ENCODE results near the gene LRRC2.
A peak's percentile ranks its signal among the peaks of the same experiment; 100 is the strongest.

LRRC2 gene

GRCh38 chr3:46492890-46493547 is 73.1 kb downstream of the LRRC2 start:
- H3K36me3 ChIP-seq (ENCODE audit: insufficient read depth, low read length): no peaks in the 10 kb centered on the region
- H4K20me1 ChIP-seq (ENCODE audit: insufficient read depth, low read length, poor library complexity, severe bottlenecking): no peaks in the 10 kb centered on the region
- no peaks in the 10 kb centered on the region for H3K9me3 ChIP-seq (ENCODE audit: insufficient read depth, low read depth, low read length)
- no peaks in the 10 kb centered on the region for H3K27me3 ChIP-seq (ENCODE audit: insufficient read depth, low read length, poor library complexity, severe bottlenecking)
- H3K4me3 ChIP-seq (ENCODE audit: low read length, poor library complexity, severe bottlenecking): no peak overlapping the region
- H3K9ac ChIP-seq (ENCODE audit: low read depth, low read length, poor library complexity, severe bottlenecking): no peak overlapping the region
- H3K4me2 ChIP-seq (ENCODE audit: low read depth, low read length, poor library complexity, severe bottlenecking): no peak overlapping the region
- H2AFZ ChIP-seq (ENCODE audit: low read length): no peak overlapping the region
- no peaks in the 10 kb centered on the region for H3K9me2 ChIP-seq (replicated peaks; ENCODE audit: low read depth, low read length)
- H3K4me1 ChIP-seq (ENCODE audit: insufficient read depth, low read length, poor library complexity, severe bottlenecking): peaks cover 65% of the 10 kb centered on the region
- no peaks in the 10 kb centered on the region for H3K79me2 ChIP-seq (ENCODE audit: insufficient read depth, low read length)
- TF ChIP-seq EZH2phosphoT487 (IDR thresholded peaks at IDR 0.05; ENCODE audit: borderline replicate concordance) (no peak), CTCF (conservative IDR thresholded peaks at IDR 0.05; ENCODE audit: low read length) (no peak)
- H3F3A ChIP-seq (ENCODE audit: low read depth): no peaks in the 10 kb centered on the region; the same call in 1 of the 2 replicates

GRCh38 chr3:46491089-46492070 is 74.7 kb downstream of the LRRC2 start:
- H3K9me3 ChIP-seq (ENCODE audit: insufficient read depth, low read depth, low read length): no peaks in the 10 kb centered on the region
- peak overlapping the region; percentile 26 for H3K4me3 ChIP-seq (ENCODE audit: low read length, poor library complexity, severe bottlenecking)
- H3K4me2 ChIP-seq (ENCODE audit: low read depth, low read length, poor library complexity, severe bottlenecking): peak overlapping the region; percentile 54
- no peak overlapping the region for H2AFZ ChIP-seq (ENCODE audit: low read length)
- H3K9me2 ChIP-seq (replicated peaks; ENCODE audit: low read depth, low read length): no peaks in the 10 kb centered on the region
- no peaks in the 10 kb centered on the region for H3K36me3 ChIP-seq (ENCODE audit: insufficient read depth, low read length)
- peak overlapping the region; percentile 24 for H3K9ac ChIP-seq (ENCODE audit: low read depth, low read length, poor library complexity, severe bottlenecking)
- no peaks in the 10 kb centered on the region for H3K79me2 ChIP-seq (ENCODE audit: insufficient read depth, low read length)
- no peaks in the 10 kb centered on the region; the same call in 1 of the 2 replicates for H3F3A ChIP-seq (ENCODE audit: low read depth)
- H4K20me1 ChIP-seq (ENCODE audit: insufficient read depth, low read length, poor library complexity, severe bottlenecking): no peaks in the 10 kb centered on the region
- H3K4me1 ChIP-seq (ENCODE audit: insufficient read depth, low read length, poor library complexity, severe bottlenecking): peaks cover 52% of the 10 kb centered on the region
- H3K27me3 ChIP-seq (ENCODE audit: insufficient read depth, low read length, poor library complexity, severe bottlenecking): no peaks in the 10 kb centered on the region
- TF ChIP-seq CTCF (conservative IDR thresholded peaks at IDR 0.05; ENCODE audit: low read length): no peak
- no peak for TF ChIP-seq EZH2phosphoT487 (IDR thresholded peaks at IDR 0.05; ENCODE audit: borderline replicate concordance)

- Histone ChIP-seq H3K4me3 (ENCODE audit: low read length, poor library complexity, severe bottlenecking) (peak overlapping the region; percentile 26), H3K9ac (ENCODE audit: low read depth, low read length, poor library complexity, severe bottlenecking) (peak overlapping the region; percentile 18), H2AFZ (ENCODE audit: low read length) (no peak overlapping the region), H3K36me3 (ENCODE audit: insufficient read depth, low read length) (no peaks in the 10 kb centered on the region), H4K20me1 (ENCODE audit: insufficient read depth, low read length, poor library complexity, severe bottlenecking) (no peaks in the 10 kb centered on the region), H3K27me3 (ENCODE audit: insufficient read depth, low read length, poor library complexity, severe bottlenecking) (no peaks in the 10 kb centered on the region), H3K4me1 (ENCODE audit: insufficient read depth, low read length, poor library complexity, severe bottlenecking) (peaks cover 45% of the 10 kb centered on the region), H3K9me3 (ENCODE audit: insufficient read depth, low read depth, low read length) (no peaks in the 10 kb centered on the region), H3F3A (ENCODE audit: low read depth) (no peaks in the 10 kb centered on the region; the same call in 1 of the 2 replicates), H3K79me2 (ENCODE audit: insufficient read depth, low read length) (no peaks in the 10 kb centered on the region), H3K9me2 (replicated peaks; ENCODE audit: low read depth, low read length) (no peaks in the 10 kb centered on the region), H3K4me2 (ENCODE audit: low read depth, low read length, poor library complexity, severe bottlenecking) (peak overlapping the region; percentile 54)
- no peak for TF ChIP-seq EZH2phosphoT487 (IDR thresholded peaks at IDR 0.05; ENCODE audit: borderline replicate concordance)
- no peak for TF ChIP-seq CTCF (conservative IDR thresholded peaks at IDR 0.05; ENCODE audit: low read length)
Observed at GRCh38 chr3:46490338-46491084, 75.6 kb downstream of the LRRC2 start.
